NCI-H226 (cell line): Measurements from ENCODE around the gene LIPC.

ENCODE experiments used
- DNase-seq: peaks from one replicate; pipeline ENCODE4 v3.0.0-alpha.2; 2015

The LIPC gene

DNA sequence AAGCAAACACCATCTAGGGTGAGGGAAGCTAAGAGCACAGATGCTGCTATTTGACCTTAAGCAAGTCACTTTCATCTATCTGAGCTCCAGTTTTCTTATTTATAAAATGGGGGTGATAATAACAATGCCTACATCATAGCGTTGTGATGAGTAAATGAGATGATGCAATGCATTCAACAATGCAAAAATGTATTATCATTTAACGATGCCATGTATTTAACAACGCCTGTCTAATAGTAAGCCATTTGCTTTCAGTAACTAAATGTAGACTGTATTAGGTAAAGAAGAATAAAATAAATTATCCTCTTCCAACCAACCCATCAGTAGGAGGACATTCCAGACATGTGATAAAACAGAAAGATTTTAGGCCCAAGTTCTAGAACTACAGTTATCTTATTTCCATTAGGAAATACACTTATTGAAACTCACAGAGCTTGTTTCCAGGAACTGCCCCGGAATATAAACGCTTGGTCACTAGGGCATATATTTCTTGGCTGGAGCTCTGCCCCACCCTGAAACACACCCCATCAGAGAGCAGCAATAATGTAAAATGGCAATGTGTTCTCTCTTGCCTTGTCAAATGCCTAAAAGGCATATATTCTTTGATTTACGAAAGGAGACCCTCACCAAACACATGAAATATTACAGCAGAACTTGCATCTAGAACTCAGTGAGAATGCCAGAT, 128.3 kb downstream of the LIPC start:
- DNase-seq: peak; percentile 44

DNA sequence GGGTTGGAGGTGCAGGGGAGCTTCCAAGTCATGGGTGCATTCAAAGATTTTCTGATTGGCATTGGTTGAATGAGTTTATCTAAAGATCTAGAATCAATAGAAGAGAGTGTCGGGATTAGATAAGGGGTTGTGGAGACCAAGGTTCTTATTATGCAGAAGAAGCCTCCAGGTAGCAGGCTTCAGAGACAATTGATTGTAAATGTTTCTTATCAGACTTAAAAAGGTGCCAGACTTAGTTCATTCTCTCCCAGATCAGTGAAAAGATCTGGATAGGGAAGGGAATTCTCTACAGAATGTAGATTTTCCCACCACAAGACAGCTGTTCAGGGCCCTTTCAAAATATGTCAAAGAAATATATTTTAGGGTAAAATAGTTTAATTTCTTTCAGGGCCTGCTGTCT, 129.5 kb downstream of the LIPC start:
- no peak for DNase-seq

DNA sequence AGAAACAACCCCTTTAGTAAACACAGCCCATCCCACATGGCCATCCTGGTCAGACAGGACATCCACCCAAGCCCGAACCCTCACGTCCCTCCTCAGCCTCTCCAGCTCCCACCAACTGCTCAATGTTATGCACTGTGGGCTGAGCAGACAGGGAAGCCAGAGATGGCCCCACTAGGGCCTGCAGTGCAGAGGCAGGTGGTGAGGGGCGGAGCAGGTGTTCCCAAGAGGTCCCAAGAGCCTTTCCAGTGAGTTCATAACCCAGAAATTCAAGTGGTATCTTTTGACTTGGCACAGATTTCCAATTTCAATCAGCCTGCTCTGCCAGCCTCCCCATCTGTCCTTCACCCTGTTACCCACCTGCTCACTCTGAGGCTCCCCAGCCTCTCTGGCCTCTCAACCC, 130.3 kb downstream of the LIPC start:
- no peak for DNase-seq

DNA sequence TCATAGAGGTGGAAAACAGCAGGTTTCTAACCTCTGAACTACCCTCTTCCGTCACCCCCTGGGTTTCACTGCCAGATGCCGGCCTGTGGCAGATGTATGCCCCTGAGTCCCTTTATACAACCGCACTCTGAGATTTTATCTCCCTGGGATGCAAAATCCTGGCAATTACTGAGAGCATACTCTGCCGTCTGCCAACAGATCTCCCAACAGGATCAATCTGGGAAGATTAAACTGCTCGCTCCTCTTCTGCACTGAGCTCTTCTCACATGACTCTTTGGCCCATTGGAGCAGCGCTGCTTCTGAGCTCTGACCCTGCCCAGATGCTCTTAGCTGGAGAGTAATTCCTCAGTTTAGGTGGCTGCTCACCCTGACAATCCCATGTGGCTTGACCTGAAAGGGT, 133.2 kb downstream of the LIPC start:
- no peak for DNase-seq

DNA sequence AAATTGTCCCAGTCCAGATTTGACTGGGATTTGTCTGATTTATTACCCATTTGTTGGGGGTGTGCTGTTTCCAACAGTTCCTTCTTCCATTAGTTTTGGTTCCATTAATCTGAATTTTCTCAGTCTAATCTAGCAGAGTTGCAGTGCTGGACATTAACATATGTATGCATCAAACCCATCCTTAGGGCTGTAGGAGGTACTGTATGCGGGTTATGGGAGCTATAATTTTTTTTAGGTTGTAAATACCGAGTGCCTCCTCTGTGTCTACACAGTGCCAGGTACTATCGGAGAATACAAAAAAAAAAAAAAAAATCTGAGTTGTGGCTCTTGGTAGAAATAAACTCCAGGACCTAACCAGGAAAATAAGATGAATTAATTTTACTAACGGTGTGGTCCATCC, 133.8 kb downstream of the LIPC start:
- DNase-seq: no peak

DNA sequence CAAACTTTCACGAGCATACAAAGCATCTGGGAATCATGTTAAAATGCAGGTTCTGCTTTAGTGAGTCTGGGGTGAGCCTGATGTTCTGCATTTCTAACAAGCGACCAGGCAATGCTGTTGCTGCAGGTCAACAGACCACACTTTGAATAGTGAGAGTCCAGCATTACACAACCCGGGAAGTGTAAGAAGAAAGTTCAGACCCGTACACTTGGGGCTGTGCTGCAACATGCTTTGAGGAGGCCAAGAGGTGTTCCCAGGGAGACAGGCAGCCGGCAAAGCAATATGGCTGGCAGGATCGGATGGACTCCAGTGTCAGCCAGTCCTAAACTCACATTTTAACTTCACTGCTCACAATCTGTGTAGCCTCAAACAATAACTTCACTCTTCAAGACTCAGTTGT, 134.2 kb downstream of the LIPC start:
- no peak for DNase-seq

DNA sequence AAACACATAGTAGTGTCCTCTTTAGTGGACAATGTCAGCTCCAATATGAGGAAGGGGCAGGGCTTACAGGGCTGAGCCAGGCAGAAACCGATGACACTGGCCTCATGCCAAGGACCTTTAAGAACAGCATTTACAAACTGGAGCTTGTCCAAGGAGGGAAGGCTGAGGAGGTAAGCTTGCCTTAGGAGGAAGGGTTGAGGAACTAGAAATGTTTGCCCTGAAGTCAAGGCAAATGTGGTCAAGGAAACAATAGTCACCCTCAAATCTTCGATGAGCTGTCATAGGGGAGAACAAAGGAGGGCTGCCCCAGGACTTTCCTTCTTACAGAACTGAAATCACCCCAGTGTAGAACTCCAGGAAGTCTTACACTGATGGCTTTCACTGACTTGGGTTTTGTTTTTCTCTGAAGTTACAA, 136.4 kb downstream of the LIPC start:
- DNase-seq: no peak

DNA sequence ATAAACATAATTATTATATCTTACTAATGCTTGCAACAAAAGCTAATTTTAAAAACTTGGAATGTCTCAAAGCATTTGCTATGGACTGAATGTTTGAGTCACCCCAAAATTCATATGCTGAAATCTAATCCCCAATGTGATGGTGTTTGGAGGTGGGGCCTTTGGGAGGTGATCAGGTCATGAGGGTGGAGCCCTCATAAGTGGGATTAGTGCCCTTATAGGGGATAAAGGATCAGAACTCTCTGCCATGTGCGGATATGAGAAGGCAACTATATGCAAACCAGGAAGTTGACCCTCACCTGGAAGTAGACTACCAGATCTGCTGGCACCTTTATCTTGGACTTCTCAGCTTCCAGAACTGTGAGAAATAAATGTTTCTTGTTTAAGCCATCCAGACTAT, 137.7 kb downstream of the LIPC start:
- DNase-seq: no peak

DNA sequence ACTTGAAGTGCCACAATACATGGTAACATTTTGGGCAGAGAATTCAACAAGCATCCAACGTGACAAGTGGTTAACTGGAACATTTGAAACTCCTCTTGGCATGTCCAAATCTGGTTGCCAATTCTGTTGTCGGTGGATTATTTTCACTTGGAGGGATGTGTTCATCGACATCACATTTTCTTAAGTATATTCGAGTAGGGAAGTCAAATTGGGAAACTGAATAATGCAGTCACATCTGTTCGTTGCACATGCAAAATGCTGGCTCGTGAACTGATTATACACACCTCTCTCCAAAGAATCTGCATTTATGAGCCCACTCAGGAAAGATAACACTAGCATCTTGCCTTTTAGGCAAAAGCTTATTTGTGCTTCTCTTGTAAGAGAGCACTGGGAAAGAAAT, 139.7 kb downstream of the LIPC start:
- no peak for DNase-seq

DNA sequence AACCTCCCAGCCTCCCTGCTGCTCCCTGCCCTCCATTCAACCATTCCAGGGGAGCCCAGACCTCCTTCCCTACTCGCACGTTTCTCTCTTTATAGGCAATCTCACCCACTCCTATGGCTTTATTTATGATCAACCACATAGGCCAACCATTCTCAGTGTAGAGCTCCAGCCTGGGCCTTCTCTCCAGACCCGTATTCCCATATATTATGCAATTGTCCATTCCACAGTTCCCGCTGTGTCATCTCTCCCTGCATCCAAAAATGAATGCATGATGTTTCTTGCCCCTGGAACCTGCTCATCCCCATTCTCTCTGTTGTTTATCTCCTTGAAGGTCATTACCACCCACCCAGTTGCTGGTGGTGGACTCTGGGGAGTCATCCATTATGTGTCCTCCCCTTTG, 140.7 kb downstream of the LIPC start:
- no peak for DNase-seq

DNA sequence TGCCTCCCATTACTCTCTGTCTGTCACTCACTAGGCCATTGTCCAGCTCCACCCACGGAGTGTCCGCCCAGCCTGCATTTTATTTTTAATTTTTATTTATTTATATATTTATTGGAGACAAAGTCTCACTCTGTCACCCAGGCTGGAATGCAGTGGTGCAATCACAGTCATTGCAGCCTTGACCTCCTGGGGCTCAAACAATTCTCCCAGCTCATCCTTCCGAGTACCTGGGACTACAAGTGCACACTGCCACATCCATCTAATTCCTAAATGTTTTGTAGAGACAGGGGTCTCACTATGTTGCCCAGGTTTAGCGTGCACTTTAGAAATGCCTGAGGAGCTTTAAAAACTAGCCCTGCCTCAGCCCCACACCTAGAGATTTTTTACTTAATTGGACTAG, 141.5 kb downstream of the LIPC start:
- no peak for DNase-seq

DNA sequence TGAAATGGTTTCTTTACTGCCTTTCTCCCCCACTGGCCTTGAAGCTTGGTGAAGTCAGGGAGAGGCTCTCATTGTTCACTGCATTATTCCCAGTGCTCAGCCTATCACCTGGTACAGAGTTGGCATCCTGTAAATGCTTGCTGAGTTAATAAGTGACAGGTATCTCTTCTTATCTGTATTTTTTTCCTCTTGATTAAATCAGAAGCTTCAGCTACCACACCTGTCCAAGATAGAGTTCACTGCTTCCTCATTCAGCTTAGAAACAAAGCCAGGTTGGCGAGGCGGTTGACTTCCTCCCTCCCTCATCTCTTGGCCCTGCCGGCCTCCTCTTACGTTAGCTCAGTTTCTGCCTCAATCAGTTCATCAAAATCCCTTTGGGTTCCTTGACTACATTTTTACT, 142.8 kb downstream of the LIPC start:
- no peak for DNase-seq

DNA sequence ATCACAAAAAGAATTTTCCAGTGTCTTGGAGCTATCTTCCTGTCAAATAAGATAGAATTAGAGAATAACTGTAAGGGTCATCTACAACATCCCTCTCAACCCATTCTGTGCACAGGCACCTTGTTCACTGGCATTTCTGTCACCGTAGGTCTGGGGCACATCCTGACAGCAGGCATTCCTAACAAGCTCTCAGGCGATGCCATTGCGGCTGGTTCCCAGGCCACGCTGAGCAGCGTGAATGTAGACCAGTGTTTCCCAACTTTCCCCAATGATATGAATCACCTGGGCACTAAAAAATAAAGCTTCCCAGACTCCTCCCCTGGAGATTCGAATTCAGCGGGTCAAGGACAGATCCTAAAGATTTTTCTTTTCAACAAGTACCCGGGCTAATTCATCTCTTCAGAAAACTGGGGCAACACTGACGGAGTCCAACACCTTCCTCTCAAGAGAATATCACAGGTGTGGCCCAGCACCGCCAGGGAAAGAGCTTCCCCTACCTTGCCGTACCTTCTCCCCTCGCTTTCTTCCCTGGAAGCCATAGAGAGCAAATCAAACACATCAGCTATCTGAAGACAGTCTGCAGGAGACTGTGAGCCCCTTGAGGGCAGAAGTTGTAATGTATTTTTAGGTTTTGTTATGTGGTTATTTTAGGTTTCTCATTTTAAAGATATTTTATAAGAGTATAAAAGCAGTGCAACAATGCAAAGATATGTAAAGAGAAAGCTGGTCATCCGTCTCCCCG, 143.4 kb downstream of the LIPC start:
- no peak for DNase-seq

DNA sequence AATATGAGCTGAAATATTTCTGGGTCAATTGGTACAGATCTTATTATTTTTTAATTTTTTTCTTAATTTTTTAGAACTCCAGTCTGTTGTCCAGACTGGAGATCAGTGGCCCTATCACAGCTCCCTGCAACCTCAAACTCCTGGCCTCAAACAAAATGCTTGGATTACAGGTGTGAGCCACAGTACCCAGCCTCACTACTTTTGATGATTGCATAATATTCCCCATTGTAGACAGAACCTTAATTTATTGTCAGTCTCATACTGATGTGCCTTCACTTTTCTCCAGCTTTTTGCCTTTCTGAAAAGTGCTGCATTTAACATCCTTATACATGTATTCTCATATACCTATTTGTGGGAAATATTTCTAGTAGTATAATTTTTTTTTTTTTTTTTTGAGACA, 144.9 kb downstream of the LIPC start:
- no peak for DNase-seq

DNA sequence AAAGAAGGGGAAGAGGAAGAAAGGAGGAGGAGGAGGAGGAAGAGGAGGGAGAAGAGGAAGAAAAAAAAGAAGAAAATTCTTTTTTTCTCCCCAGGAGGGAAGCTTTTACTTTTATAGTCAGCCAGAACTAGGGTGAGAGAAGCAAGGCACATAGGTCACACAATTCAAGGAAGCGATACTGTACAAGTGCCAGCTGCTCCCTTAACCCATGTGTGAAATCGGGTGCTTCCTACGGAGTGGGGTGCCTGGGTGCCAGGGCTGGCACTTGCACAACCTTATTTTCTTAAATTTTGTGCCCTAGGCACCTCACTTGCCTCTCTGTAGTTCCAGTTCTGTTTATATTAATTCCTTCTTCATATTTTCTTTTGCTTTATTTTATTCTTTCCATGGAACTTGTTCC, 150.4 kb downstream of the LIPC start:
- DNase-seq: no peak

DNA sequence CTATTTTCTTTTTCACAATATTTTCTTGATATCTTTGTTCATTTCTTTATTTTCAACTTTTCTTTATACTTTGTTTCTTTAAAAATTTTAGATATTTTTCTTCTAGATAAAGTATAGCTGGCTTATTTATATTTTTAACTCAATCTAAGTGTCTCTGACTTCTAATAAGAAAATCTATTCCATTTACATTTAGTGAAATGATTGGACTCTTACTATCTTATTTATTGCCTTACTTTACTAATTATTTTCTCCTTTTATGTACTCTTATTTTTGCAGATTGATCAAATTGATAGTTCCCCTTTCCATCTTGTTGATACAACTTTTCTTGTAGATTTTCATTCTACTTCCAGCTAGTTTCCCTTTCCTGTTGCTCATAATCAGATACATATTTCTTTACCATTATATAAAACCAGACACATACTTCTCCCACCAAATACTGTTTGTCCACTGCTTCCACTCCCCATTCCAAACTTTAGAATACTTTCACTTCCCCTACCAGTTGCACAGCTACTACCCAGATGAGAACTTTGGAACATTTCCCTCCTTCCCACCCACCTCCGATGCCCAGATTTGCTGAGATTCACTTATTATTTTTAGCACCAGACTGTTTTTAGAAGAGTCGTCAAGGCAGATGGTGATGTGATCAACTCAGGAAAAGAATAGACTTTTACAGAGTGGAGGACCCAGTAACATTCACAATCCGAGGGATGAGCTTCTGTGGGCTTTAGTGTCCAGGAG, 151.5 kb downstream of the LIPC start:
- no peak for DNase-seq

DNA sequence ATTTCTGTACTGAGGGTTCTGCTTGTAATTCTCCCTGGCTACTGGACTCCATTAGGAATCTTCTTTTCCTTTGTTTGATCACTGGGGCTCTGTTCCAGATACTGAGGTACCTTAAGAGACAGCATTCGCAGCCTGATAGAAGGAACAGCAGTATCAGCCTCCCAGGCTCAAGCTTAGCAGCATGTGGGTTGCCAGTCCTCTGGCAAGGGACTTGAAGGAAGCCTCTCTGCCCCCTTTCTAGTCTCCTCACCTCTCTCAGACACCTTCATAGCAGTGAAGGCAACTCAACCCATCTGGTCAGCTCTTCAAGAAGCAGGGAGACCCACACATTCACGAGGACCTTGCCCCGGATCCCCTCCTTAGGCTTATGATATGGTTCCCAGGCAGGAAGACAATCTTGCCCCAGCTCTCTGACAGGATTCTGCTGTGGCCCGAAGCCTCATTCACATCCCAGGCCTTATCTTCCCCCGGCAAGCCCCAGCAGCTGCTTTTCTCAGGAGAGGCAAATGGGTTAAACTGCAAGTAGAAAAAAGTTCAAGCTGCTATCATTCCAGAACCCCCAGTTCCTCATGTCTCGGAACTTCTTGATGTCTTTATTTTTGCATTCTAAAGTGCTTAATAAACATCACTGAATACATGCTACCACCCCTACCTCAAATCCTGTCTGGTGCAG, 153.1 kb downstream of the LIPC start:
- DNase-seq: no peak

DNA sequence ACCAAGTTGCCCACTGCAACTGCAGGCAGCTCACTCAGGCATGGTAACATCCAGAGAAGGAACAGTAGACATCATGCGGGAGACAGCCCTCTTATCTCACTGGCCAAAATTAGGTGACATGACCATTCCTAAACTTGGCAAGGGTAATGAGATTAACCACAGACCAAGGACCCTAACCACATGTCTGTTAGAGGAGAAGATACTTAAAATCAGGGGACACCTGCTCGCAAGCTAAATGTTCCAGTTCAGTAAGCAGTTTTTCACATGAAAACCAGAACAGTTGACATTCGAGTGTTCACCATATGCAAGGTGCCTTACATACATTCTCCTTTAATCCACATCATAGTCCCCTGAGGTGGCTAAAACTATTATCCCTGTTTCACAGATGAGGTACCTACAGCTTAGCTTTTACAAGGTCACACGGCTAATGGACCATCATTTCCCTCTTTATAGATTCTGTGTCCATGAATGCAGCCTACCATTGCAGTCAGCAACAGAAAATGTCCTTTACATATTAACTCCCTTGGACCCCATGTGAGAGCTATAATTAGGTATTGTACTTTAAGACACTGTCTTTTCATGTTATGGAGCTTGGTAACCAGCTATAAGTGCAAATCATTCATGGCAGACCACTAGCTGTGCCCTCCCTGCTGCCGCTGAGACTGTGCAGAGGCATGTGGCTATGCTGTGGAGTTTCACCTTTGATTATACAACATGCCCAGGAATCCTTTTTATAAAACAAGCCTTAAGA, 154.1 kb downstream of the LIPC start:
- DNase-seq: no peak

DNA sequence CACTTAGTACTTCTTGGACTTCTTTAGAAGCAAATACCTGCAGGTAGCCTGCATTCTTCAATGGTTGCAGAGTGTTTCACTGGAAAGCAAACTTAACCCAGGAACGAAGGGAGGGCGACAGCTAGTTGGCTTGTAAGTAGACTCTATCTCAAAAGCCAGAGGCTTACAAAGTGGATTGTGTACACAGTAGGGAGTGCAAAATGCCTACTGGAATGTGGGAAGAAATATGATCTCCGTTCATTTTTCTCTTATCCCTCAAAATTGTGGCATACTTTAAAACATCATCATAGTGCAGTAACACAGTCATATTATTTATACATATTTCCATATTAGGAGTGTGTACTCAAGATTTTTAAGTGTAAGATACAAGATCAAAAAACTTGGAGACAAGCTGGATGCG, 155.7 kb downstream of the LIPC start:
- DNase-seq: peak; percentile 54

DNA sequence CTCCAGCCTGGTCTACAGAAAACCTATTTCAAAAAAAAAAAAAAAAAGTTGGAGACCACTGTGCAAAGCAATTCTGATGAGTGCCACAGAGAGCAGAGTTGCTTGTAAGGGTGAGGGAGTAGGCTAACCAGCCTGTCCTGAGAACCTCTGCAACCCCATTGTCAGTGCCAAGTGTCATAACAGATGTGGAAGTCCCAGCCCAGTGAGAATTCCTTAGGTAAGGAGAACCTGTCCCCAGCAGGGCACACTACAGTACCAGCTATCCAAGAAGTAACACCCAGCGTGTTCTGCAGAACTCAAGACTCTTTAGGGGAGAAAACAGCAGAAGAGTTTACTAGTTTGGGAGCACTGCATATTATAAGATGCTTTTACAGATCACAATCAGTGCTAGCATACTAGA, 156.3 kb downstream of the LIPC start:
- no peak for DNase-seq

DNA sequence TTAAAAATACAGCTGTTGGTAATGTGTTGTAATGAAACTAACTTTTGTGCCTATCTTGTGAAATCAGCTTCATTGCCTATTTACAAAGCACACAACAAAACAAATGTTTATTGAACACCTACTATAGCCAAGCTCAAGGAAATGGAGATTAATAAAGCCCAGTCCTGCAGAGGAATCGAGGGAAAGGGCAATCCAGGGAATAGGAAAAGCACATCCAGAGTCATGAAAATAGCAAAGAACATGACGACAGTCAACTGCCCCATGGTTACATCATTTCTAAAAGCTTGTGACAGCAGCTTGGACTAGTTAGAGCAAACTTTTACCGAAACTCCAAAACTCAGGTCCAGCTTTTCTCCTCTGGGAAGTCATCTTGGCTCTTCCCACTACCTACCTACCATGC, 157.3 kb downstream of the LIPC start:
- no peak for DNase-seq

DNA sequence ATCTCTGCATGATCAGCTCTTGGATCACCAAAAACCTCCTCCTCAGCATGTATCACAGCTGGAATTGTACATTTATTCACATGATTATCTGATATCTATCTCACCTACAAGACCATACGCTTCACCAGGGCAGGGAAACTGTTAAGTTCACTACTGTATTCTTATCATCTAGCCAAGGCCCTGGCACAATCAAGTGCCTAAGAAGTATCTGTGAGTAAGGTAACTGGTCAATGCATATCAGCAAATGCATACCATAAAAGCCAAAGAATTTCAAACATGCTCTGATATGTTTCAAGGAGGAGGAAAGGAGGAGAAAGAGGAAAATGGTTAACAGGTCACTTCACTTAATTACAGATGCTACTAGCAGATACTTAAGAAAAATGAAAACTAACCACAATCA, 158.4 kb downstream of the LIPC start:
- peak; percentile 96 for DNase-seq

DNA sequence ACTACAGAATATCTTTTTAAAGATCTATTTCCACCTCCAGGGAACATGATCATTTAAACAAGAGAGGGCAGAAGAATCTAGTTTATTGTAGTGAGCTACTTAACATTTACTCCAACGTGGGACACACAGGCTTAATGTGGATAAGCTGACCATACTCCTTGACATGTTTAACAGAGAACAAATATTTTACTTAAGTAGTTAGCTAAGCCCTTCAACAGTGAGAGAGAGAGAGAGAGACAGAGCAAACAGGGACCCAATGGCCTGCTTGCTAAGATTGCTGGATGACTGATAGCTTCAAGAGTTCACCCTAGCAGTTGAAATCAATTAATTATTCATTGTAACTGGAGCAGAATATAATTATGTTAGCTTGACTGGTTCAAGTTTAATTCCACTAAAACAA, 159.1 kb downstream of the LIPC start:
- no peak for DNase-seq
